Measurements from ENCODE around the gene CEP164.

The CEP164 gene

DNA sequence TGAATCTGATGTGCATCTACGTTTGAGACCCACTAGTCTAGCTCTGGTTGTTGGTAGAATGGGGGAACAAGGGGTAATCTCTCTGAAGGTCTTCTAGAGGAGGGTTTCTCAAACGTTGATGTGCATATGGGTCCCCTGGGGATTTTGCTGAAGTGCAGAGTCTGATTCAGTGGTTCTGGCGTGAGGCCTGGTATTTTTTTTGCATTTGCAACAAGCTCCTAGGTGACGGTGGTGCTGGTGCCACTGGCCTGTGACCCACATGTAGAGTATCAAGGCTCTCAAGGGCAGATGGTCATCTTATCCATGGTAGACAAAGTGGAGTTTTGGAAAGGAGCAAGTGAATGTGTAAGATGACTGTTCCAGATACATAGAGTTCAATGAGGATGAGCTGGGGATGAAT is 97.1 kb downstream of the CEP164 start:
- no peak for DNase-seq

DNA sequence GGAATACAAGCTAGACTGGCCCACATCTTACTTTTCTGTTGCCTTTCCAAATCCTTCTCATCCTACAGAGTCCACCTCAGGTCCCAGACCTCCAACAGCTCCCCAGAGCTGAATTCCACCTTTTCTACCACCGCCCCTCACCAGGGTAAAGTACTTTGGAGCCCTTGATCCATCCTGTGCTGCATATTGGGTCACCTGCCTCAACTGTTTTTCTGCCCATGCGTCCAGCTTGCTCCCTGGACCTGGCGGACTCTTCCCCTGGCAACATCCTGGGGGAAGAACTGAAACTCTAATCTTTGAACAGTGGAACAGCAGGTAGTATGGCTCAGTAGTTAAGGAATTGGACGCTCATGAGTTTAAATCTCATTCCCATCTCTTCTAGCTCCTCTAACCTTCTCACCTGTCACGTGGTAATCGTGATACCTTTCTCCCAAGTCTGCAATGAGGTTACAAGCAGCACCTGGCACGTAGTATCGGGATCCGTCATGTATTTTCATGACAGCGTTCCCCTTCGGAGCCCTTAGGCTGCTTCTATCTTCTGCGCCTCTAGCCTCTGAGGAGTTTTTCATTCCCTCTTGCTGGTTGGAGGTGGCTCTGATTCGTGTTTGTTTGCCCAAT is 98.1 kb downstream of the CEP164 start:
- DNase-seq: no peak

DNA sequence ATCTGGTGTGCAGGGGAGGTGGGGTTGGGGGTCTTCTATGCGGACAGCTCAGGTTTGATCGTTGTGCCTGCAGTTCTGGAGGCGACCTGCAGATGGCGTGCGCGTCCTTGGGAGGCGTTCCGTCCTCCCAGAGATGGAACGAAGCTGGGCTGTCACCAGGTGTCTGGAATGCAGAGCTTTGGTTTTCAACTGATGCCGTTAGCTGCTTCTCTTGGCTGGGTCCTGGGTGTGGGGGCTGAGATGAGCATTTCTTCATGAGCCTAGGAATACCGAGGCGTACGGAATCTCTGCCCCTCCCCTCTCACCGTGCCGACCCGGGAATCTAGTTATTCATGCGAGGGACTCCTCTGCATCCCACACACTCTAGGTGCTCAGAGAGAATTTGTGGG is 98.6 kb downstream of the CEP164 start:
- peak; percentile 74 to 81 (median 76) for DNase-seq

DNA sequence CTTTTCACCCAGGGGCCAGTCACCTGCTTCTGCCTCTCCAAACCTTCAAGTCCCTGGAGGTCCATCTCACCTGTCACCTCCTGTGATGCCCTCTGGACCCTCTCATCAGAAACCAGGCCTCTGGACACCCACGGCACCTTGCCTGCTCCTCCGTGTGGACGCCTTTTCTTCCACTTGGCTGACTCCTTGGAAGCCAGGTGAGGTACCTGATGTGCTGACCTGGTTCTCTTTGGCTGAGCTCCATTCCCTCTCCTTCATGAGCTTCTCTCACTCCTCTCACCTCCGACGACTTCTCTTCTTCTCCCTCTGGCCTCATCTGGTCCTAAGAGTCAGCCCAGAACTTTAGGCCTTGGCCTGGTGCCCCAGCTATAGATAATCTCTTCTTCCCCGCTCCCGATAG is 99.3 kb downstream of the CEP164 start:
- DNase-seq: no peak

DNA sequence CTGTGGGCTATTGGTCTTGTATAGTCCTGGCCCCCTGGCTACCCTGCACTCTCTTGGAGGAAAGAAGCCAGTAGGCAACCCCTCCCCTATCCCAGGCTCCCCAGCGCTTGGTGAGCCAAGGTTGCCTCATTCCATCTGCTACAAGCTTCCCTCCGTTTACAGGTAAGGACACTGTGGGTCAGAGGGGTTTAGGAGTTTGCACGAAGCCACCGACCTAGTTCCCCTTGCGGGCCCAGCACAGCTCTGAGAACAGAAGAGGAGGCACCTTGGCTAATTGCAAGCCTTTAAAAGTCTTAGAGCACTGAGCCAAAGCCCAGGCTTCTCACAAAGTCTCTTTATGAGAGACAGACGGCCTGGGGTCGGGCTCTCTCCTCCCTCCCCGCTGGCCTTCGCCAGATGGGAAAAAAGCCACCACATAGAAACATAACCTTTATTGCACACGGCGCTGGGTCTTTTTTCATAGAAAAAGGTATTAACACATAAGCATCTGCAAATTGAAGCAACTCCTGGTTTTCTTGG is 99.8 kb downstream of the CEP164 start:
- DNase-seq: no peak

DNA sequence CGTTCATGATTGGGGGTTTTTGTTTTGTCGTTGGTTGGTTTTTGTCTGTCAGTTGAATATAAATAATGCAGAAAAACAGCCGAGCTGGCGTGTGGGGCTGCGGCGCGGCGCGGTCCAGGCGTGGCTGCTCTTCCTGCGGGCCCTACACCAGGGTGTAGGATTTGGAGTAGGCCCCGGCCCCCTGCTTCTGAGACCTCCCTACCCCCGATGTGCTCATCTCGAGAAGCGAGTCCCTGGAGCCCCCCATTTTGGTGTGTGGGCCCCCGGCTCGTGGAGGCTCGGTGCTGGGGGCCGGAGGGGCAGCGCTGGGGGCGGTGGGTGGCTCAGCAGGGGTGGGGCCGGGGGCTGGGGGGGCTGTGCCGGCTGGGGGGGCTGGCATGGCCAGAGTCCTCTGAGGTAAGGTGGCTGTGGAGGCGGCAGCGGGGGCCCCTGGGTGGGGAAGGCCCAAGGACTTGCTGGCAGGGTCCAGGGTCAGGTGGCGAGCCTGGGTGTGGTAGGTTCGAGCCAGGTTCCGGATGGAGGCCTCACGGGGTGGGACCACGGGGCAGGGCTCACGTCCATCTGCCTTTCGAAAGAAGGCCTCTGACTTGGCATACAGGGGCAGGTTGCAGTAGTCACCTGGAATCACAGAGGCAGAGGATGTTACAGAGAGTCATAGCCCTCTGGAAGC is 100.7 kb downstream of the CEP164 start:
- DNase-seq: no peak

DNA sequence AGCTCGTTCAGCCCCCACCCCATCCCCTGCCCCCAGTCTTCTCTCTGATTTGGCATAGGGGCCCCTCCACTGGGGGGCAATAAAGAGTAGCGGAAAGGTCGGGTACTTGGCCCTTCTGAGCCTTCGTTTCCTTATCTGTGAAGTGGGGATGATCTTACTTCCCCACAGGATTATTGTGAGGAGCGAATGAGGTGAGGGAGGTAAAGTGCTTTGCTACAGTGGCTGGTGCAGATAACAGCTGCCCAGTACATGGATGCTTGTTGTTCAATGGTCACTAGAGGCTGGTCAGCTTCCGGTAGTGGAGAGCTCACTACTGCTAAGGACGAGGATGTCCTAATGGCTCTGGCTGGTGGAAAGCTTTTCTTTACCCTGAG is 101.2 kb downstream of the CEP164 start:
- no peak for DNase-seq

DNA sequence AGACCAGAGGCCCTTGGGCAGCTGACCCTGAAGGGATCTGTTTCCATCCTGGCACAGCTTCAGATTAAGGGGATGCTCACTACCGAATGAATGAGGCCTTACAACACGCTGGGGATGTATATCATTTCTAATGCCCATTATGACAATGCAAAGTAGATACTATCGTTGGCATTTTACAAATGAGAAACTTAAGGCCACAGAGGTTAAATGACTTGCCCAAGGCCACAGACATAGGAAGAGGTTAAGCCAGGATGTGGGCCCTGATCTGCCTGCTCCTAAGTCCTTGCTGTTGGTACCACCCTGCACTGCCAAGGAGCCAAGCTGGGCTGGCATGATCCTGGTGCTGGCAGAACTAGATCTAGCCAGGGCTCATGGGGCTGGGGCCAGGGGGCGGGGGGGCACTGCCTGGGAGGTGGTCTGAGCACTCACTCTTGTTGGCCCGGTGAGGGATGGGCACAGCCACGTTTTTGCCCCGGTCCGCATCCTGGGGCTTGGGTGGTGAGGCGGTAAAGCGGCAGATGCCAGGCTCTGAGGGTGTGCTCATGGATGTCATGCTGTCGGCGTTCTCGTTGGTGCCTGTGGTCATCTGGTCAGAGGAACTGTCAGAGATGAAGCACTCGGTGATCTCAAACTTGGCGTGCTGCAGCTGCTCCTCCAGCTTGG is 102.8 kb downstream of the CEP164 start:
- DNase-seq: no peak

DNA sequence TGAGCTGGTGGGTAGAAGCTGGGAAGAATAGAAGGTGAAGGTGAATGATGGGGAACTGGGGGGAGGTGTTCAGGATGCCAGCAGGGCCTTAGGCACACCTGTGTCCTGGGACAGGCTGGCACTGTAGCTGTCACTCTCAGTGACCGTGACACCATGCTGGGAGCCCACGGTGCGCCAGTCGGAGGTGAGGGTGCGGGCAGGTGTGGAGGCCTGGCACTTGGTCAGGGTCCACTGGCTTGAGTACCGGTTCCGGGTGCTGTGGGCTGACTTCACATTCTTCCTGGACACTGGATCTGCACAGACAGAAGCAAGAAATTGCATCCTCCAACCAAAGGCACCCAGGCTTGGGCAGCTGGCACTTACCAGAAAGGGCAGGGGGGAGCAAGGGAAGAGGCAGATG is 103.8 kb downstream of the CEP164 start:
- no peak for DNase-seq

DNA sequence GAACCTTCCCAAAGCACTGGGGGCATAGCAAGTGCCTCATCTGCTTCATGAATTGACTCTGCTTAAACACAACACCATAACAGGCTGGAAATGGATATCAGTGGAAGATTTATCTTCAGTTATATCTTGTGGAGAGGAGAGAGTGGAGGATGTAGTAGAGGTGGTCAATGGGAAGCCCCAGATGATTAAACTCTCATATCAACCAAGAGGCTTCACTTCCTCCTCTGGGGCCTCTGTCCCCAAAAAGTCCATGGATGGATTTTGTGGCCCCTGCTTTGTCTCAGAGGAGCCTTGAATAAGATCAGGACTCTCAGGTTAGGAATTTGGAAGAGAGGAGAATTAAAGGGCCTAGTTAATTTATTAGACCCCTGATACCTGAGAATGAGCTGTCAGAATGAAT is 106.1 kb downstream of the CEP164 start:
- DNase-seq: no peak

DNA sequence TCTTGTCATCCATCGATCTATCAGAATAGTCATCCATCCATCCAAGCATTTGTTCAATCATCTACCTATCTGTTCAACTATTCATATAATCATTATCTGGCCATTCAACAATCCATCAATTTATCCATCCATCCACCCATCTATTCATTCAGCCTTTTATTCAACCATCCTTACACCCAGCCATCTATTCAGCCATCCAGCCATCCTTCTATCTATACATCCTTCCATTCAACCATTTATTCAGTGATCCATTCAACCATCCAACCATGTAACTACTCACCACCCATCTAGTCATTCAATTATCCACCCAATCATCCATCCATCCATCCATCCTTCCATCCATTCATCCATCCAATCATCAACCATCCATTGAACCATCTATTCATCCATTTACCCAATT is 106.8 kb downstream of the CEP164 start:
- DNase-seq: no peak

DNA sequence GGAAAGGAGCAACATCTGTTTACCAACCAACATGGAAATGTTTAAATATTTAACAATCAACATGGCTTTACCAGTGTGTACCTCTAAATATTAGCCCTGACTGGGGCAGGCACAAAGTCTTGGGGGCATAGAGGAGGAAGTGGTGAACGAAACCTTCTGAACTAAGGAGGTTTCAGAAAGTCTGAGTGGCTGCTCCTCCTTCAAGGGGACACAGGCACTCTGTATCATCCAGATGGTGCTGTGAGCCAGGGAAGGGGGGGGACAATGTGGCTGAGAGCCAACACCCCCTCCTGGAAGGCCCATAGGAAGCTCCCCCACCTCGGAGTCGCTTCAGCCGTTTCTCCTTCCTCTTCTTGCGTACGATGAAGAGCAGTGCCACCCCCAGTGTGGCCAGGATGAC is 107.7 kb downstream of the CEP164 start:
- no peak for DNase-seq

DNA sequence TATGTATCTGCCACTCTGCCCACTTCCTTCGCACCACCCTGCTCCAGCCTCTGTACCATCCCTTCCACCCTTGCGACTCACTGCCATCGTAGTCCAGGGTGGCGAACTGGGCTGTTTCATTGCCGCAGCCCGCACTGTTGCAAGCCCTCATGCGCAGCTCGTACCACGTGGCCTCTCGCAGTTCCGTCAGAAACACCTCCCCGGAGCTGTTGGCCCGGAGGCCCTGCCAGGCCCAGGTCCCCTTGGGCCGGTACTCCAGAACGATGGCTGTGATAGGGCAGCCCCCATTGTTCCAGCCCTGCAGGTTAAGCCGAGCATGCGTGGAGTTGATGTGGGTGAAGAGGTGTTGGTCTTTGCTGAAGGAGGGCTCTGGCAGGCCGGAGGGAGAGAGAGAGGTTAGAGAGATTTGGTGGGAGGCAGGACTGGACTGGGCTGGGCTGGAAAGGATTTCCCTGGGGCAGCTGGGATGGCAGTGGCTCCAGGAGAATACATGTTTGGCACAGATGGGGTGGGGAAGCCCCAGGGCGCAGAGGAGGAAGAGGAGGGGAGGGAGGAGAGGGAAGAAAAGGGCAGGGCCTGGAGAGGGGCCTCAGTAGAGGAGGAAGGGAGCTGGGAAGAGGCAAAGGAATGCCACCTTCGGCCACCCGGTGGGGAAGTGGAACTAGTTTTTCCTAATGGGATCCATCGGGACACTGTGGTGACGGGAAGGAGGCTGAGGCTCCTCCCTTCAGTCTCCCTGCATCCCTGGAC is 109.6 kb downstream of the CEP164 start:
- DNase-seq: no peak

DNA sequence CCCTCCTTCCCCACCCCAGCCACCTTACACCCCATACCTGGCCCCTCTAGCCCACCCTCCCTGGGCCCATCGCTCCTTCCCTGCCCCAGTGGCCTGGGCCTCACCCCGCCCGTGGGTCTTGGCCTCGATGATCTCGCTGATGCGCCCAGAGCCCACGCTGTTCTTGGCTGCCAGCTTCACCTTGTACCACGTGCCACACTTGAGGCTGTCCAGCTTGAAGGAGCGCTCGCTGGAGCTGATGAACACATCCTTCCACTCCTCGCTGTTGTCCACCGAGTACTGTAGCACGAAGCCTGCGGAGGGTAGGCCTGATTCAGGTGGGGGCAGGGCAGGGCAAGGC is 110.1 kb downstream of the CEP164 start:
- no peak for DNase-seq

DNA sequence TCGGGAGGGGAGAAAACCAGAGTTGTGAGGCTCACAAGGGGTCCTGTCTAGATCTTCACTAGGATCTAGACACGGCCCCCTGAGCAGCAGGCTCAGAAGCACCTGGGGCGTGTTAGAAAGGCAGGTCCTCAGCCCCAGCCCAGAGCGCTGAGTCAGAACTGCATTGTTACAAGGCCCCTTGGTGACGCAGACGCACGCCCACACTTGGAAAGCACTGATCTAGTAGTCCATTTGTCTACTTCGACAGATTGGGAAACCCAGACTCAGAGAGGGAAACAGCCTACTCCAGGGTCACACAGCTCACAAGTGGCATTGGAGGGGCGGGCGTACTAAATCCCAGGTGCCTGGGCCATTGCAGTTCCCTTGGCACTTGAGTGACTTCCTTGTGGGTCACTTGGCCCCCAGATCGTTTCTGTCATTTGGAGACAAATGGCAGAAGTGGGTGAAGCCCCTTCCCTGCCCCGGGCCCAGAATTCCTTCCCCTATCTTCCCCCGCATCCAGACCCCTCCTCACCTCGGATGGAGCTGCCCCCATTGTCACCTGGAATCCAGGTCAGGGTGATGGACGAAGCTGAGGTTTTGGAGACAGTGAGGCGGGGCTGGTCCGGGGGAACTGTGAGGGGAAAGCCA is 110.8 kb downstream of the CEP164 start:
- DNase-seq: peak; percentile 37 to 62 (median 58)

DNA sequence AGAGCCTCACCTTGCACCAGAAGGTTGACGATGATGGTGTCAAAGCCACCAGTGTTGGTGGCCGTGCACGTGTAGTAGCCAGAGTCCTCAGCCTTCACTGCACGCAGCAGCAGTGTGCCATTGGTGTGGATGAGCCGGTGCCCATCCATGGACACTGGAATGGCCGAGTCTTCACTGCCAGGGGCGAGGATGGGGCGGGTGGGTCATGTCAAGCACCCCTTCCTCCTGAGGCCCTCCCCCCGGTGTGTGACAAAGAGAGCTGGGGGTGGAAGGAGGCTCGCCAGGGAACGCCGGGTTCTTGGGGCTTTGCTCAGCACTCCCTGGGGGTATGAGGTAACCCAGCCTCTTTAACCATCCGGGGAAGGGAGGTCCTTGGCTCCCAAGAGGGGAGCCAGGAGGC is 111.6 kb downstream of the CEP164 start:
- no peak for DNase-seq

DNA sequence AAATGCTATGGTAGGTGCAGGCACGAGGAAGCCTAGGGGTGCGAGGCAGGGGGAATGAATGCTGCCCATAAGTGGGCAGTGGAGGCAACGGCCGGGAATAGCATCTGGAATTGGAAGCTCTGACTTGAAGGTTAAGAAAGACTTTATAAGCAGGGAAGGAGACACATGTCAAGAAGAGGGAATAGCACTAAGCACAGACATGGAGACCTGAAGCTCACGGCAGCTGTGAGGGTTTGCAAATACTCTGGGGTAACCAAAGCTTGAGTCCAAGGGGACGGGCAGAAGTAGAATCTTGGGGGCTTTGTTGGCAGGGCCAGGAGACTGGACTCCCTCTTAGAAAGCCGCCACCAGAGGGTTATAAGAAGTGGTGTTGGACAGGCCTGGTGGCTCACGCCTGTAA is 112.6 kb downstream of the CEP164 start:
- DNase-seq: no peak

DNA sequence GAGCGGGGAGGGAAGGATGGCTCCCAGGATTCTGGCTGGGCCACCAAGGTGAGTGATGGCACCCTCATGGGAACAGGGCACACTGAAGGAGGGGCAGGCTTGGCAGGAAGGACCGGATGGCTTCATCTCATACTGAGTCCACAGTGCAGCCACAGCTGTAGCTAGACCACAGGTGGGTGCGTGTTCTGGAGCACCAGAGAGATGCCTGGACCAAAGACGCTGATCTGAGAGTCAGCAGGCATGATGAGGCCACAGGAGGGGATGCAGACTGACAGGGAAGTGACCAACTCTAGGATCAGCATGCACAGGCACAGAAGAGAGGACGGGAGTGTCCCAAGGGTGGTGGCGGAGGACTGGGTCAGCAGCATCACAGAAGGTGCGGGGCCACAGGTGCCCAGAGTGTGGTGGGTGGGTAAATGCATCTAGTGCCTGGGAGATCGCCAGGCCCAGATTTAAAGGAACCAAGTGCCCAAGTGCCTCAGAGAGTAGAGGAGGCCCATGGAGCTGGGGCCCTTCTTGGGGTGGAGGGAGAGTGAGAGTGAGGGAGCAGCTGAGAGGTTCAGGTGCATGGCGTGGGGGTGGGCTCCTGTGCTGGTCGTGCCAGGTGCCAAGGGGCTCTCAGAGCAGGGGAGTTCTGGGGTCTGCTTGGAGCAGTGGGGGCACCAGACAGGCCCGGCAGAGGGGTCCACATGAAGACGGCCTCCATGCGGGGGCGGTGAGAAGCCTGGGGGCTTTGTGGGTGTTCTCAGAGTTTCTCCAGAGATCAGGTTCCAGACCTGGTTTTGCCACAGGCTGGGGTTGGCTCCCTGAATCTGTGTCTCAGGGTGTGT is 113.7 kb downstream of the CEP164 start:
- DNase-seq: no peak

DNA sequence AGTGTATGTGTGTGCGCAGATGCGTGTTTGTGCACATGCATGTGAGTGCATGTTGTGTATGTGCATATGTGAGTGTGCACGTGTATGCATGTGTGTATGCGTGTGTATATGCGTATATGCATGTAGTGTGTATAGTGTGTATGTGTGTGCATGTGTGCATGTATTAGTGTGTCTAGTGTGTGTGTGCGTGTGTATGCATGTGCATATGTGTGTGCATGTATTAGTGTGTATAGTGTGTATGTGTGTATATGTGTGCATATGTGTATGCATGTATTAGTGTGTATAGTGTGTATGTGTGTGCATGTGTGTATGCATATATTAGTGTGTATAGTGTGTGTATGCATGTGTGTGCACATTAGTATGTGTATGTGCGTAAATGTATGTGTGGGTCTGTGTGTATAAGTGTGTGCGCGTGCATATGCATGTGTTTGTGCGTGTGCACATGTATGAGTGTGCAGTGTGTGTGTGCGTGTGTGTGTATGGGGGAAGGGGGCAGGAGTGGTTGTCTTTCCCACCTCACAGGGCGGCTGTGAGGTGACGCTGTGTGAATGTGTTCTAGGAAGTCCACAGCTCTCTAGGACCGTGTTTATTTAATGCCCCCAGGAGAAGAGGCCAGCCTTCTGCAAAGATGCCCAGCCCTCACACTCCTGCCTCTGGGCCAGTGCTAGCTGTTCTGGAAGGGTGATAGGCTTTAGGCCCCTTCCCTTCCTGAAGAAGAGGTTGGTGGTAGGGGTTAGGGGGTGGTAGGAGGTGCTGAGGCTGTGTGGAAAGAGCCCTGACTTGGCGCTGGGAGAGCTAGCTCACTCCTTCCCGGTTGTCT is 114.6 kb downstream of the CEP164 start:
- no peak for DNase-seq

DNA sequence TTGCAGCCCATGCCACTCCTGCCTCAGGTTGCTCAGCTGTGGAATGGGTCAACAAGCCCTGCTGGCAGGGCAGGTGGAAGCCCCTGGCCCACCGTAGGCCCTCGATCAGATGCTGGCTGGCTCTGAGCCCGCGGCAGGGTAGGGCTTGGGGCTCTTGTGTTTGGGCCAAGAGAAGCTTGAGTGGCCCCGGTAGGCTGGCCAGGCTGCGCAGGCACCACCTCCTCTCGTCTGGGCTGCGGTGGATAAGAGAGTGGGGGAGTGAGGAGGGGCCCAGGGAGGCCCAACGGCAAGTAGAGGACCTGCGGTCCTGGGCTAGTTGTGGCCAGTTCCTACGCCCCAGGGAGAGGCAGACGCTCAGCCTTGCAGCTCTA is 115.2 kb downstream of the CEP164 start:
- no peak for DNase-seq
